ENCODE results near the gene CRYL1.

CRYL1 gene

DNA sequence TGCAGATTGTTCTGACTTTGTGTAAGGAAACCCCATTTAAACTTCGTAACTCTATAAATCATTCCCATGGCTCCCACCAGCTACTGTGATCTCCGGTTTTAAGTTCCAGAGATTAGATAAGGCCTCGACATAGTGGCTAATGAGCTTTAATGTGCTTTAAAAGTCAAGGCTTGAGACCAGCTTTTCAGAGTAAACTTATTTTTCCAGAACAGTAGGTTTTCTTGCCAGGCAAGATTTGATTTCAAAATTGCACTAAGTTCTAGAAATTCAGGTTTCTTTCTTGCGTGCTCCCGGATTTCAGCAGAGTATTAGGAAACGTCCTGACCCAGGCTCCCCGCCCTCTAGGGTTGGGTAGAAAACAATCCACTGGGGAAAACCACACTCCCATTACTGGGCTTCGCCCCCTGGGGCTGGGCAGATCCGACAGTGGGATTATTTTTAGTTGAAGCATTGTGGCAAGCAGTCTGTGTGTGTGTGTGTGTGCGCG lies 43.3 kb downstream of the CRYL1 start (continued):
- TF ChIP-seq ZNF791 (tag by site-specific recombination; IDR thresholded peaks at IDR 0.05) (no peak), ZBTB1 (tag by site-specific recombination; IDR thresholded peaks at IDR 0.05) (no peak), PATZ1 (tag by site-specific recombination; IDR thresholded peaks at IDR 0.05) (no peak), HOXC10 (CRISPR knock-in tag; IDR thresholded peaks at IDR 0.05) (no peak), KLF16 (tag by site-specific recombination; IDR thresholded peaks at IDR 0.05) (no peak), ZNF621 (tag by site-specific recombination; IDR thresholded peaks at IDR 0.05) (no peak), ZNF423 (tag by site-specific recombination; IDR thresholded peaks at IDR 0.05) (0 out of 2 replicates have a peak, but pooled peaks have one; percentile 41), ZNF501 (tag by site-specific recombination; IDR thresholded peaks at IDR 0.05) (no peak), ZBTB21 (tag by site-specific recombination; IDR thresholded peaks at IDR 0.05) (no peak), SCRT2 (tag by site-specific recombination; IDR thresholded peaks at IDR 0.05) (no peak), ZNF561 (tag by site-specific recombination; IDR thresholded peaks at IDR 0.05; ENCODE audit: borderline replicate concordance) (0 out of 2 replicates have a peak, but pooled peaks have one; percentile 29), ZNF366 (tag by site-specific recombination; conservative IDR thresholded peaks at IDR 0.05) (0 out of 2 replicates have a peak, but pooled peaks have one; percentile 25), KLF7 (tag by site-specific recombination; IDR thresholded peaks at IDR 0.05; ENCODE audit: borderline replicate concordance) (no peak; the same call in 1 of the 2 replicates), ZNF624 (tag by site-specific recombination; IDR thresholded peaks at IDR 0.05) (no peak), ZNF555 (tag by site-specific recombination; conservative IDR thresholded peaks at IDR 0.05) (no peak), SCRT1 (tag by site-specific recombination; IDR thresholded peaks at IDR 0.05; ENCODE audit: borderline replicate concordance) (no peak), ZNF610 (tag by site-specific recombination; IDR thresholded peaks at IDR 0.05; ENCODE audit: borderline replicate concordance) (no peak), YY1 (tag by site-specific recombination; IDR thresholded peaks at IDR 0.05) (no peak), ZSCAN30 (tag by site-specific recombination; IDR thresholded peaks at IDR 0.05) (peak; percentile 23; the same call in 1 of the 2 replicates), ZNF549 (tag by site-specific recombination; IDR thresholded peaks at IDR 0.05) (no peak), ZBTB49 (tag by site-specific recombination; IDR thresholded peaks at IDR 0.05; ENCODE audit: low read depth) (no peak), ZFP41 (tag by site-specific recombination; IDR thresholded peaks at IDR 0.05; ENCODE audit: borderline replicate concordance) (no peak), ZNF76 (tag by site-specific recombination; IDR thresholded peaks at IDR 0.05; ENCODE audit: borderline replicate concordance, low read depth) (no peak), ZNF768 (tag by site-specific recombination; IDR thresholded peaks at IDR 0.05) (no peak), KLF1 (tag by site-specific recombination; IDR thresholded peaks at IDR 0.05) (peak; percentile 43; the same call in 1 of the 2 replicates), KLF8 (tag by site-specific recombination; IDR thresholded peaks at IDR 0.05) (no peak), ZNF394 (tag by site-specific recombination; IDR thresholded peaks at IDR 0.05; ENCODE audit: borderline replicate concordance) (no peak), ZNF548 (tag by site-specific recombination; IDR thresholded peaks at IDR 0.05) (no peak), ZNF132 (tag by site-specific recombination; IDR thresholded peaks at IDR 0.05; ENCODE audit: borderline replicate concordance) (no peak), ZNF629 (tag by site-specific recombination; IDR thresholded peaks at IDR 0.05) (0 out of 2 replicates have a peak, but pooled peaks have one; percentile 16), ZNF560 (tag by site-specific recombination; IDR thresholded peaks at IDR 0.05; ENCODE audit: borderline replicate concordance) (no peak), ZNF23 (tag by site-specific recombination; IDR thresholded peaks at IDR 0.05; ENCODE audit: borderline replicate concordance) (no peak)
- TF ChIP-seq, protein P1, sequence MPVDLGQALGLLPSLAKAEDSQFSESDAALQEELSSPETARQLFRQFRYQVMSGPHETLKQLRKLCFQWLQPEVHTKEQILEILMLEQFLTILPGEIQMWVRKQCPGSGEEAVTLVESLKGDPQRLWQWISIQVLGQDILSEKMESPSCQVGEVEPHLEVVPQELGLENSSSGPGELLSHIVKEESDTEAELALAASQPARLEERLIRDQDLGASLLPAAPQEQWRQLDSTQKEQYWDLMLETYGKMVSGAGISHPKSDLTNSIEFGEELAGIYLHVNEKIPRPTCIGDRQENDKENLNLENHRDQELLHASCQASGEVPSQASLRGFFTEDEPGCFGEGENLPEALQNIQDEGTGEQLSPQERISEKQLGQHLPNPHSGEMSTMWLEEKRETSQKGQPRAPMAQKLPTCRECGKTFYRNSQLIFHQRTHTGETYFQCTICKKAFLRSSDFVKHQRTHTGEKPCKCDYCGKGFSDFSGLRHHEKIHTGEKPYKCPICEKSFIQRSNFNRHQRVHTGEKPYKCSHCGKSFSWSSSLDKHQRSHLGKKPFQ (tag by site-specific recombination; IDR thresholded peaks at IDR 0.05): peak; percentile 47; the same call in 1 of the 2 replicates
- TF ChIP-seq, protein P2, sequence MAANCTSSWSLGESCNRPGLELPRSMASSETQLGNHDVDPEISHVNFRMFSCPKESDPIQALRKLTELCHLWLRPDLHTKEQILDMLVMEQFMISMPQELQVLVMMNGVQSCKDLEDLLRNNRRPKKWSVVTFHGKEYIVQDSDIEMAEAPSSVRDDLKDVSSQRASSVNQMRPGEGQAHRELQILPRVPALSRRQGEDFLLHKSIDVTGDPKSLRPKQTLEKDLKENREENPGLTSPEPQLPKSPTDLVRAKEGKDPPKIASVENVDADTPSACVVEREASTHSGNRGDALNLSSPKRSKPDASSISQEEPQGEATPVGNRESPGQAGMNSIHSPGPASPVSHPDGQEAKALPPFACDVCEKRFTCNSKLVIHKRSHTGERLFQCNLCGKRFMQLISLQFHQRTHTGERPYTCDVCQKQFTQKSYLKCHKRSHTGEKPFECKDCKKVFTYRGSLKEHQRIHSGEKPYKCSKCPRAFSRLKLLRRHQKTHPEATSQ (tag by site-specific recombination; IDR thresholded peaks at IDR 0.05): no peak
